Activated naive CD4-positive, alpha-beta T cell treated with anti-CD3 and anti-CD28 coated beads, Interleukin-2, amount 50 U/mL, for 72 hours (primary cell): ENCODE data around the gene STKLD1. TPM values are rescaled to one million over a fixed set of nuclear protein-coding genes. Genes with fewer than 3 reads are reported as not detected.

ENCODE experiments used
- ATAC-seq, 2 donors: fragments of 150-1000 bp; cut with Tn5 transposase; 2 replicates each; pipeline ENCODE4 v1.10.0; 2021; ENCODE audit warnings: mild to moderate bottlenecking in 2 of 2, moderate library complexity in 2 of 2
- DNase-seq, 2 donors: peaks; one replicate each; pipeline ENCODE4 v3.0.0; 2021 to 2022; ENCODE audit warnings: low spot score in 2 of 2
- H3K27ac Mint-ChIP-seq, 2 donors: one replicate each; pipeline ENCODE4 v1.8.0; 2022; ENCODE audit warnings: mild to moderate bottlenecking in 2 of 2, mixed read lengths in 2 of 2
- H3K36me3 Mint-ChIP-seq, 2 donors: one replicate each; pipeline ENCODE4 v1.8.0; 2022; ENCODE audit warnings: mixed read lengths in 2 of 2
- H3K9me3 Mint-ChIP-seq, 2 donors: one replicate each; pipeline ENCODE4 v1.8.0; 2022; ENCODE audit warnings: mixed read lengths in 2 of 2
- total RNA-seq, 2 donors: library from RNA; stranded (reverse); gene quantifications; one replicate each; pipeline ENCODE4 v1.2.3, GENCODE V29; 2022

The STKLD1 gene
- total RNA-seq, 2 donors from 2014 or later = 1.1 TPM; not detected in 1

DNA sequence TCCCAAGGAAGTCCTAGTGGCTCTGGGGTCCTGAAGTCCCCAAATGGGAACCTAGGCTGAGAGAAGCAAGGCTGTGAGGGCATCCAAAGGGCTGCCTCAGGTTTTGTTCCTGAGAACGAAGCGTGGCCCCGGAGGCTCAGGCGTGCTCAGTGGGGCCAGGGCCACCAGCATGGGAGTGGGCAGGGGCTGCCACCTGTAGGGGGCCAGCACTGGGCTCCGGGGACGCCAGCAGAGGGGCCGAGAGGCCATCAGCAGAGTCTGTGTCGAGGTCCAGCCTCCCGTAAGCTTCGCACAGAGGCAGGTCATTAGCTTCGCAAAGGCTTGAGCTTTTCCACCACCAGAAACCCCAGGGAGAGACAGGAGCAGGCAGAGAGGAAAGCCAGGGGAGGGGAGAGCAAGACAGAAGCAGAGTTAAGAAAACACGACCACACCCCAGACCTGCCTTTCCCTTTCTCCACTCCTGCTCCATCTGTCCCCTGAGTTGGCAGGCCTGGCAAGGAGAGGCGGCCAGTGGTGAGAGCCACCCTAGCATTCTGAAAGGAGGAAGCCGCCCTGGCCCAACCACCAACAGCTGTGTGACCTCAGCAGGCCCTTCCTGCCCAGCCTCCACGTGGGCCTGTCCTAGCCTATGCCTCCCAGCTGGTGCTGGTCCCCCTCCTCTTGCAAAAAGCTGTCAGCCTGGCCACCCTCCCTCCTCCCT is 34.6 kb upstream of the STKLD1 start:
- H3K9me3 Mint-ChIP-seq = no peaks in the 10 kb centered on the region
- DNase-seq (no peak), ATAC-seq (peak in 1 of 2 donors; percentile 22)
- H3K36me3 Mint-ChIP-seq = peaks cover 10 to 11% of the 10 kb centered on the region in 2 donors
- H3K27ac Mint-ChIP-seq = peak overlapping the region; percentile 60 to 68

DNA sequence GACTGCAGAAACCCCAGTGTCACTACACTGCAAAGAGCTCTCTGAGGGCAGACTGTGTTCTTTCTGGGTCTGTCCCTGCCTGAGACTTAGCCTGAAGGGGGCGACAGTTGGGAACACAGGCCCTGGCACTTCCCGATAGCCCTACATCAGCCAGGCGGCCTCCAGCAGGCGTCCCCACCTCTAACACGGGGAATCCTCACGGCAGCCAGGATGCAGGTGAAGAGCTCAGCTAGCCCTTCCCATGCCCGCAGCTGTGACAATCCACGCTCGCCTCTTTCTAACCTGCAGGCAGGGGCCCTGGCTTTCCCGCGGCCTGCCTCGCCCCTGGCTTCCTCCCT is 34.1 kb upstream of the STKLD1 start:
- H3K36me3 Mint-ChIP-seq = peaks cover 10 to 17% of the 10 kb centered on the region in 2 donors
- DNase-seq (no peak), ATAC-seq (no peak)
- H3K9me3 Mint-ChIP-seq = no peaks in the 10 kb centered on the region
- H3K27ac Mint-ChIP-seq = peak overlapping the region; percentile 60 to 68

DNA sequence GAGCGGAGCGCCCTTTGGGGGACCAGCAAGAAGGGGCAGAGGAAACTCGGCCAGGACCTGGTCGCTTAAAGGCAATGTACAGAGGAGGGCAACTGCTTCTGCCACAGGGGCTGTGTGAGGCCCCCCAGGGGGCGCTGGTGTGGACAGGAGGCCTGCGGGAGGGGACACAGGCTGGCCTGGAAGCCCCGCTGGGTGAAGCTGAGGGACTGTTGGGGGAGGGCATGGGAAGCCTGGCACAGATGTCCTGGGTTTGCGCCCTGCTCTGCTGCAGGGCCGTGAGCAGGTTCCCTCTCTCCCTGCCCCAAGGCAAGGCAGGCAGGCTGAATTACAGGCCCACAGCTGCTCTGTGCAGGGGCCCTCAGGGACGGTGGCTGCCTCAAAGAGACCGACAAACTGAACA is 33.6 kb upstream of the STKLD1 start:
- peak overlapping the region; percentile 68 for H3K27ac Mint-ChIP-seq
- no peaks in the 10 kb centered on the region for H3K9me3 Mint-ChIP-seq
- DNase-seq (no peak), ATAC-seq (no peak)
- peaks cover 10 to 20% of the 10 kb centered on the region in 2 donors for H3K36me3 Mint-ChIP-seq

DNA sequence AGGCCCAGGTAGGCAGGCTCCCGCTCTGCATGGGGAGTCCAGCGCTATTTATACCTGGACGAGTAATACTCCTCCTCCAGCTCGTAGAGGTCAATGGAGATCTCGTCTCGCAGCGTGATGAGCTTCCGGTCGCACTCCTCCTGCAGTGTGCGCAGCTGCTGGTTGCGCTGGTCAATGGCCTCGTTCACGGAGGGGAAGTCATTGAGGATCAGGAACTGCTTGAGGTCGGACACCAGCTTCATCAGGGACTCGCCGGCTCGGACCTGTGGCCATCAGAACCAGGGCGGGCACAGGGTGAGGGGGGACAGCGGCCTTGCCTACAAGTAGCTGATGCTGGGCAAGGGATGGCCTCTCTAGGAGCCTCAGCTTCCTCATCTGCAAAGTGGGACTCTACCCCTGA is 32.1 kb upstream of the STKLD1 start:
- ATAC-seq (no peak), DNase-seq (no peak)
- Mint-ChIP-seq H3K36me3 (peaks cover 20 to 34% of the 10 kb centered on the region in 2 donors), H3K27ac (no peak overlapping the region), H3K9me3 (no peaks in the 10 kb centered on the region)

DNA sequence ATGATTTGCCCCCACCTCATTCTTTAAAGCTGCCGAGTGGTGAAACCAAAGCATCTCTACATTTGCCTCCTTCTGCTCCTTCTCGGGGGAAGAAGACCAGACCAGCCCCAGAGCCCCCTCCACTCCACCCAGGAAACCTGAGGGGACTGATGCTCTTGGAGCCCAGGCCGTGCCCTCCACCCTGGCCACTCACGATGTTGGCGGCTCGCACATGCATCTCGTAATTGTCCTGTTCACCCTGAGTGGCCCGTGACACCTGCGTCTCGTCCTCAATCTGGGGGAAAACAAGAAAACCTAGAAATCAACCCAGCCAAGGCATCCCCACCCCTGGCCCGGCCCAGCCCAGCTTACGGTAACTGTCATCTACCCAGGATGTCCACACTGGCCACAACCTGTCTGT is 31.2 kb upstream of the STKLD1 start:
- Mint-ChIP-seq H3K9me3 (no peaks in the 10 kb centered on the region), H3K27ac (no peak overlapping the region), H3K36me3 (peaks cover 23 to 43% of the 10 kb centered on the region in 2 donors)
- no peak for ATAC-seq
- no peak for DNase-seq

DNA sequence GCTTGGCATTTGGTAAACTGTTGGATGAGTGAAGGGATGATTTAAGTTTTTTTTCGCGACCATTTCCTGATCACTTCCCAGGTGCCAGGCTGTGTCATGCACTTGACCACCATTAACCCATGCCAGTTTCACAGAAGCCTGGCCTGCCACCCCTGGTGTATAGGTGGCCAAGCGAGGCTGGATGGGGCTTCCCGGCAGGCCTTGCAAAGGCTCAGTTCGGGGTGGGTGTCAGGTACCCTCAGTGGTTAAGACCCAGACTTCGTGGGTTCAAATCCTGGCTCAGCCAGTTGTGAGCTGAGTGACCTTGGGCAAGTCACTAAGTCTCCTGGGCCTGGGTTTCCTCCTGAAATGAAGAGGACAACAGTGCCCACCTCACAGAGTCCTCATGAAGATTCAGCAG is 30.6 kb upstream of the STKLD1 start:
- H3K27ac Mint-ChIP-seq = no peak overlapping the region
- H3K9me3 Mint-ChIP-seq = no peaks in the 10 kb centered on the region
- no peak for ATAC-seq
- no peak for DNase-seq
- peaks cover 29 to 44% of the 10 kb centered on the region in 2 donors for H3K36me3 Mint-ChIP-seq

DNA sequence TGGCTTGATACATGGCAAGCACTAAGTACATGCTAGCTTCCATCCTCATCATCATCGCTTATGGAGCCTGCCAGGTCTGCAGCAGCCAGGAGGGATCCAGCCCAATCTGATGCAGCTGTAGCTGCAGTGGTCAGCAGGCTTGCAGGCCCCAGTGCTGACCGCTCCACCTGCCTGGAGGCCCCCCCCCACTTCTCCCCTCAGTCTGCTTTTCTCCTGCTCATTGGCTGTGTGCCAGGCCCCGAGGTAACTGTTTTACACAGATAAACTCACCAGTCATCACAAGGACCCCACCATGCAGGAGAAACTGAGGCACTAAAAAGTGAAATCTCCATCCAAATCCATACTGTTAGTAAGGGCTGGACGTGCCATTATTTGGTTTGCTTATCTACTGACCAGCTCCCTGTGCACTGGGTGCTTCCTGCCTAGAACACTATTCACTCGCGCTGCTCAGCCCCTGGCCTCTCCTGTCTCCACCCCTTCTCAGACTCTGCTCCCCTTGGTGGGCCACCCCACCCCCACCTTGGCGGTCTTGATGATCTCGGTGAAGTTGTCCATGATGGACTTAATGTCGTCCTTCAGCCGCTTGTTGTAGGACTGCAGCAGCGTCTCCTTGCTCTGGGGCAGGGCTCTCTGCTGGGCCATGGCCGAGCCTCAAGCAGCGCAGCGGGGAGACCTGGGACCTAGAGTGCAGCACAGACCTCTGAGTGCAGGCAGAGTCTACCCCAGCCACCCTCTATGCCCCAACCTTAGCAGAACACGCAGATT is 30.0 kb upstream of the STKLD1 start:
- Mint-ChIP-seq H3K36me3 (peaks cover 32 to 39% of the 10 kb centered on the region in 2 donors), H3K9me3 (no peaks in the 10 kb centered on the region), H3K27ac (peak overlapping the region; percentile 98)
- DNase-seq (no peak), ATAC-seq (no peak)

DNA sequence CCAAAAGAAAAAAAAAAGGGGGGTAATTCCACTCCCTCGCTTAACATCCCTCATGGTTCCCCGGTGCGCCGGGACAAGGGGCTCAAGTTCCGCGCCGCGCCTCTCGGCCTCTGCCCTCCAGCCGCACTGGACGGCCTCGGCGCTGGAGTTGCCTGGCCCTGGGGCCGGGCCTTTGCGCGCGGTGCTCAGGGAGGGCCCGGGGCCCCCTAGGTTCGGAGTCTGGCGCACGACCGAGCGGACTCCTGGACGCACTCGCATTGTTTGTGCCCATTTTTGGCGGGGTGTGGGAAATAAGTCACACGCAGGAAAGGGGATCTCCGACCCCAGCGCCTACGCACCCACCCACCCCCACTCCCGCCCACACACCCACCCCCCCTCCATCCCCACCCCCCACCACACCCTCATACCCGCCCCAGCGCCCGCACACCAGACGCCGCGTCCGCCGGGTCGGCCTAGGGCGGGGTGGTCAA is 28.6 kb upstream of the STKLD1 start:
- Mint-ChIP-seq H3K36me3 (peaks cover 32 to 39% of the 10 kb centered on the region in 2 donors), H3K9me3 (no peaks in the 10 kb centered on the region), H3K27ac (peak overlapping the region; percentile 98)
- no peak for DNase-seq
- ATAC-seq = peak; percentile 45 to 52

DNA sequence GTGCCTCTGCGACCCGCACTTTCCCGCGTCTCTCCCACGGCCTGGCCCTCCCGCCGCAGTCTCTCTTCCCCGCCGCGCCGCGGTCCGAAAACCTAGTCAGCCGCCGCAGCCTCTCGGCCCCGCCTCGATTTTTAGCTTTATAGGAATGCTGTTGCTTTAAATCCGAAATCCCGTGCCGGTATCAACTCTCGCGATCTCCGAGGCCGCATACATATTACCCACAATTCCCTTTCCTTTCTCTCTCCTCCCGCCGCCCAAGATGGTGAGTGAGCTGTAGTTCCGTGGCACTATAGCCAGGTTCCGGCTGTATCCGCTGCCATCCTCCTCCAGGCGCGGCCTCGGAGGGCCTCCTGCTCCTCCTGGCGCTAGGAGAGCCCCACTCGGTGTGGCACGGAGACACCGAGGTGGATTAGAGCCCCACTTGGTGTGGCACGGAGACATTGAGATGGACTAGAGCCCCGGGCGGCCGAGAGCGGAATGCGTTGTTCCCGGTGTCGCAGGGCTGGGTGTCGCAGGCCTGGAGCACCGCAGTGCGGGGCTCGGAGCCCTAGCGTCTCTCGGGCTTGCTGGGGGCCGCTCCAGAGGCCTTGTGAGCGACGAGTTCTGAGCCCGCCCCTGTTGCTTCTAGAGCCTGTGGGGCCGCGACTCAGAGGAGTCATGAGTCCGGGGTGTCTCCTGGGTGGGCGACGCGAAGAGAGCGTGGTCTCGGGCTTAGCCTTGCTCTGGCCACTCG is 28.0 kb upstream of the STKLD1 start, which contains the start of the genes MED22 and RPL7A:
Gene MED22 (minus strand): TSS at position 147 of the 733 bp plus-strand sequence. CDS start 1,469 bp downstream, outside the sequence.
Gene RPL7A (plus strand): TSS at position 234 of the 733 bp plus-strand sequence. CDS start 26 bp downstream, at position 260.
- Mint-ChIP-seq H3K9me3 (no peaks in the 10 kb centered on the region), H3K27ac (peak within 1 kb of the TSS; percentile 98 to 100), H3K36me3 (peaks cover 32 to 39% of the 10 kb centered on the region in 2 donors)
- DNase-seq = peak; percentile 91 to 93
- peak; percentile 83 to 84 for ATAC-seq

DNA sequence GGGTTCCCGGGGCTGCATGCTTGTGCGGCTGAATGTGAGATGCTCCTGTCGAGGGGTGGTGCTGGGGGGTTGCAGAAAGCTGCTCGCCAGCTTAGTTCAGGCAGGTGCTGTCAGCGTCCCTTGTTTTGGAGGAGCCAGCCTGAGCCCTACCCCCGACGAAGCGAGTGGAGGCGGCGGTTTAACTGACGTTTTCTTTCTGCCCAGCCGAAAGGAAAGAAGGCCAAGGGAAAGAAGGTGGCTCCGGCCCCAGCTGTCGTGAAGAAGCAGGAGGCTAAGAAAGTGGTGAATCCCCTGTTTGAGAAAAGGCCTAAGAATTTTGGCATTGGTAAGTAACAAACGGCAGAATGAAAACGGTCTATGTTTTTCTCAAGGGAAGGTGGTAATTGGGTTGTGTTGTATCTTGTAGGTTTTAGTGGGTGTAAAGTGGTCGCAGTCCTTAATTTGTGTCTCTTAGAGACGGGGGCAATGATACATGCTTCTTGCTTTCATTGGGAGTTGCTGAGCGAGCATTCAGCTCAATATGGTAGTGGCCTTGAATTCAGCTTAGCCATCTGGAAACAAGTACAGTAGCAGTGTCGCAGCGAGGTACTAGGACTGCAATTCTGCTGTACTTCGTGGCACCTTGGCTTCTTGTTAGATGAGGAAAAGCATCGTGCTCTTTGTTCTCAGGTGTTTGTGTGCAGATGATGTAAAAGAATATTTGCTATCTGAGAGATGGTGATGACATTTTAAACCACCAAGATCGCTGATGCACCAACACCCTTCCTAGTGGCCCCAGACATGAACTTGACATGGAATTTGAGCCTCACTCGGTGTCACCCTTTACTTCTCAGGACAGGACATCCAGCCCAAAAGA is 27.2 kb upstream of the STKLD1 start:
- H3K36me3 Mint-ChIP-seq = peaks cover 32 to 39% of the 10 kb centered on the region in 2 donors
- no peaks in the 10 kb centered on the region for H3K9me3 Mint-ChIP-seq
- H3K27ac Mint-ChIP-seq = peak overlapping the region; percentile 98 to 100
- ATAC-seq = no peak
- DNase-seq = no peak

DNA sequence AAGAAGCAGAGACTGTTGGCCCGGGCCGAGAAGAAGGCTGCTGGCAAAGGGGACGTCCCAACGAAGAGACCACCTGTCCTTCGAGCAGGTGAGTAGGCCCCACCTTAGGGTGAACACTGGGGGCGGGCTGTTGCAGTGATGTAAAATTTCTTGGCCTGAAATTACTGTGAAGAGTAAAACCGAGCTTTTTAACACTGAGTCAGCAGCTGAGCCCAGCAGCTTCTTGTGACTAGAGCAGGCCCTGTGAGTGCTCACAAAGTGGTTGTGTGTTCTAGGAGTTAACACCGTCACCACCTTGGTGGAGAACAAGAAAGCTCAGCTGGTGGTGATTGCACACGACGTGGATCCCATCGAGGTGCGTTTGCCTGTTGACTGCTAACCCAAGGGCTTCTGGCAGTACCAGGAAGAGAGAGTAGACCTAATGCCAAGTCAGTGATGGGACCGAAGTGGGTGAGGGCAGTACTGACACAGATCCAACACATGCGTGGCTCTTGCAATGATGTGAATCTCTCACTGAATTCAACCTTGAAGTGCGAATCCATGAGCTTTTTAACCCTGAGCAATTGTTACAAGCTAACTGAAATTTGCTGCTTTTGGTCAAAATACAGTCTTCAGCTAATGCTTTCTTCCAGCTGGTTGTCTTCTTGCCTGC is 26.1 kb upstream of the STKLD1 start:
- H3K36me3 Mint-ChIP-seq = peaks cover 32 to 39% of the 10 kb centered on the region in 2 donors
- no peaks in the 10 kb centered on the region for H3K9me3 Mint-ChIP-seq
- no peak for ATAC-seq
- DNase-seq = no peak
- peak overlapping the region; percentile 98 to 100 for H3K27ac Mint-ChIP-seq

DNA sequence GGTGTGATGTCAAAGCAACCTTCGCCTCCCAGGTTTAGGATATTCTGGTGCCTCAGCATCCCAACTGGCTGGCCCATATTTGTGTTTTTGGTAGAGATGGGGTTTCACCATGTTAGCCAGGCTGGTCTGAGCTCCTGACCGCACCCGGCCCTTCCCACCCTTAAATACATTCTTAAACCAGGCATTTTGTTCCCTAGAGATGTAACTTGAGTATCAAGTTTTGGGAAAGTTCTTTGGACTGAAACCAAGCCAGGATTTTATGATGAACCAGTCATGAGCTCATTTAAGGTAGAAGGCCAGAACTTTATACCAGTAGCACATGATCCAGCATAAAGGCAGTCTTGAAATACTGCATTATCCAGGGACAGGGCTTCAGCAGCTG is 24.6 kb upstream of the STKLD1 start:
- no peaks in the 10 kb centered on the region for H3K9me3 Mint-ChIP-seq
- DNase-seq (no peak), ATAC-seq (no peak)
- H3K36me3 Mint-ChIP-seq = peaks cover 32 to 35% of the 10 kb centered on the region in 2 donors
- no peak overlapping the region for H3K27ac Mint-ChIP-seq

DNA sequence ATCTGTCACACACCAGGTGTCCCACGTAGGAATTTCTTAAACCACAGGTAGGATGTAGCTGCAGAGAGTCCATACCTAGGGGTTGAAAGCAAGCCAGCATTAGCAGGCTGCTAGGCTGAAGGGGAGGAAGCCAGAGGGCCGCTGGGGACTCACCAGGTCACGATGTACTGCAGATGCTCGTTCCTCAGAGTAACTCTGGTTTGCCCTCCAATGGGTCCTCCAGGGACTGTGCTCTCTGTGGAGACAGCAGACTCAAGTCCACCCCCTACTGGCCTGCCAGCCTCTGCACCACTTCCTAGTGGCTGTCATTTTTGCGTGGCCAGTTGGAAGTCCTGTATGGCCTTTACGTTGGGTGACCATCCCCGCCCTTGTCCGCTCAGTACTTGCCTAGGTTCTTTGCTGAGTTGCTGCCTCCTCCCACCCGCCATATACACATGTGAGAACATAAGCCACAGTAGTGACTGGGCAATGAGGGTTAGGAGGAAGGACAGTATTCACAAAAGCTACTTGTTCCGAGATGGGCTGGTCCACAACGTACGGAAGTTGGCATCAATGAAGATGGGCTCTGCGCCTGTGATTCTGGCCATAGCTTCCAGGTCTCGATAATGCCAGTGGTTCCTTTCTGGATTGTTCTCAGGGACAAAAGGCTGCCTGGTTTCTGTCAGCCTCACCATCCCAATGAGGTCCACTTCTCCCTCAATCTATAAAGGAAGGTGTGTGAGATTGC is 24.1 kb upstream of the STKLD1 start:
- Mint-ChIP-seq H3K36me3 (peaks cover 29 to 32% of the 10 kb centered on the region in 2 donors), H3K27ac (peak overlapping the region; percentile 60 to 91), H3K9me3 (no peaks in the 10 kb centered on the region)
- no peak for DNase-seq
- peak in 1 of 2 donors; percentile 10 for ATAC-seq

DNA sequence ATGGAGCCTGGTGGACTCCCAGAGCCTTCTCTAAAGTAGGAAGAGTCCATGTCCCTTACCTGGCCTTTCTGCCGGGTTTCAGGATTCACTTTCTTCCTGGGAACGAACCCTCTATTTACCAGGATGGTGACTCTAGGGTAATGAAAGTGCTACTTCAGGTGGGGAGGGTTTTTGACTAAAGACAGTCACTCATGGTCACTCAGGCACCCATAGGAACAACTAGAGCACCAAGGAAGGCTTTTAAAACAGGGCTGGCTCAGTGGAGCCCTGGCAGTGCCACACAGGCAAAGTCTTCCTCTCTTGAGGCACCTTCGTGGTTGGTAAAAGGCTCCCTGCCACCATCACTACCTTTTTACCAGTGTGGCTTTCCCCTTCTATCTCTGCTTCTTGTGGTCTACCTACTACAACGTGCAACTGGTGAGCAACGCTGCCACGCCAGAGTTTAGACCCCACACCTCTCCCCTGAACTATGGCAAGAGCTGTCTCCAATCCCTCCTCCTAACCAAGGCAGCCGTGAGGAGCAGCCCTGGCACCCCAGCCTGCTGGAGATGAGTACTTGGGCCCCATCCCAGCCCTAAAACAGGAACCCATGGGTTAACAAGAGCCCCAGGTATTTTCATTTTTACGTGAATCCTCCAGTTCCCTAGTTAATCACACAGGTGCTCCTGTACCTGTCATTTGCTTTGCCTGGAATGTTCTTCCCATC is 23.4 kb upstream of the STKLD1 start:
- ATAC-seq (no peak), DNase-seq (no peak)
- H3K36me3 Mint-ChIP-seq = peaks cover 26 to 32% of the 10 kb centered on the region in 2 donors
- H3K27ac Mint-ChIP-seq = peak overlapping the region; percentile 60 to 91
- no peaks in the 10 kb centered on the region for H3K9me3 Mint-ChIP-seq
